ENCODE data around the gene FEZ2.

DNA sequence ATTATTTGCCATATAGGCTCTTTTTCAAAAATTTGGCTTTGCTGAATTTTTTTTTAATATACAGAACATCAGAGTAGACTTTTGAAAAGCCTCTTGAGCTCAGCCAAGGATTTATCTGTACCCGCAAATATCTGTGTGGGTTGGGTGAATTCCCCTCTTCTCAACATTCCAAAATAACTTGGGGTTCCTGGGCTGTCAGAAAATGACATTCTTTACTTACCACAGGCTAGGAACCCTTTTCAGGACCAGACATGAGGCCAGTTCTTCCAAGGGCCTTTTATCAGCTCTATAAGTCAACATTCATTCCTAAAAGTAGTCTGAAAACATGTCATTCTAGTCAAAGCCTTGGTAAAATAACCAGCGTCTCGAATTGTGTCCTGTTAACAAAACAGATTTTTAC is 28.8 kb upstream of the FEZ2 start:
- TF ChIP-seq EZH2 (IDR thresholded peaks at IDR 0.05; ENCODE audit: low read depth, unreplicated experiment), result no peak
- TF ChIP-seq CTCF (conservative IDR thresholded peaks at IDR 0.05; ENCODE audit: low read depth in 2 of 2), result no peak
- TF ChIP-seq POLR2AphosphoS5 (IDR thresholded peaks at IDR 0.05; ENCODE audit: low read depth), result no peak
- TF ChIP-seq, protein P1, sequence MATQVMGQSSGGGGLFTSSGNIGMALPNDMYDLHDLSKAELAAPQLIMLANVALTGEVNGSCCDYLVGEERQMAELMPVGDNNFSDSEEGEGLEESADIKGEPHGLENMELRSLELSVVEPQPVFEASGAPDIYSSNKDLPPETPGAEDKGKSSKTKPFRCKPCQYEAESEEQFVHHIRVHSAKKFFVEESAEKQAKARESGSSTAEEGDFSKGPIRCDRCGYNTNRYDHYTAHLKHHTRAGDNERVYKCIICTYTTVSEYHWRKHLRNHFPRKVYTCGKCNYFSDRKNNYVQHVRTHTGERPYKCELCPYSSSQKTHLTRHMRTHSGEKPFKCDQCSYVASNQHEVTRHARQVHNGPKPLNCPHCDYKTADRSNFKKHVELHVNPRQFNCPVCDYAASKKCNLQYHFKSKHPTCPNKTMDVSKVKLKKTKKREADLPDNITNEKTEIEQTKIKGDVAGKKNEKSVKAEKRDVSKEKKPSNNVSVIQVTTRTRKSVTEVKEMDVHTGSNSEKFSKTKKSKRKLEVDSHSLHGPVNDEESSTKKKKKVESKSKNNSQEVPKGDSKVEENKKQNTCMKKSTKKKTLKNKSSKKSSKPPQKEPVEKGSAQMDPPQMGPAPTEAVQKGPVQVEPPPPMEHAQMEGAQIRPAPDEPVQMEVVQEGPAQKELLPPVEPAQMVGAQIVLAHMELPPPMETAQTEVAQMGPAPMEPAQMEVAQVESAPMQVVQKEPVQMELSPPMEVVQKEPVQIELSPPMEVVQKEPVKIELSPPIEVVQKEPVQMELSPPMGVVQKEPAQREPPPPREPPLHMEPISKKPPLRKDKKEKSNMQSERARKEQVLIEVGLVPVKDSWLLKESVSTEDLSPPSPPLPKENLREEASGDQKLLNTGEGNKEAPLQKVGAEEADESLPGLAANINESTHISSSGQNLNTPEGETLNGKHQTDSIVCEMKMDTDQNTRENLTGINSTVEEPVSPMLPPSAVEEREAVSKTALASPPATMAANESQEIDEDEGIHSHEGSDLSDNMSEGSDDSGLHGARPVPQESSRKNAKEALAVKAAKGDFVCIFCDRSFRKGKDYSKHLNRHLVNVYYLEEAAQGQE (IDR thresholded peaks at IDR 0.05; ENCODE audit: unreplicated experiment), result no peak
- no peak for TF ChIP-seq ZNF114 (CRISPR knock-in tag; IDR thresholded peaks at IDR 0.05)
- TF ChIP-seq CREB1 (CRISPR knock-in tag; IDR thresholded peaks at IDR 0.05; ENCODE audit: low read depth), result no peak
- TF ChIP-seq EZH2phosphoT487 (IDR thresholded peaks at IDR 0.05; ENCODE audit: unreplicated experiment), result no peak

Measured in GM23338 (cell line).